K562 (cell line): ENCODE data around the gene ABHD8. TPM values are rescaled to one million over a fixed set of nuclear protein-coding genes. Genes with fewer than 3 reads are reported as not detected.
A peak's percentile ranks its signal among the peaks of the same experiment; 100 is the strongest.

Experiments
- ATF7 ChIP-seq: fragments of 450-650 bp; IDR thresholded peaks from 2 replicates; pipeline ENCODE4 v1.7.1; 2014; ENCODE audit warnings: mild to moderate bottlenecking, moderate library complexity
- DACH1 ChIP-seq: fragments of 450-650 bp; IDR thresholded peaks from 2 replicates; pipeline ENCODE4 v1.6.1; 2018; ENCODE audit not compliant: partially characterized antibody
- FOS ChIP-seq: IDR thresholded peaks from 3 replicates; pipeline ENCODE4 v1.6.1; 2011; ENCODE audit not compliant: insufficient read length; ENCODE audit errors: extremely low read depth
- MTA2 ChIP-seq: fragments of 450-650 bp; IDR thresholded peaks from 2 replicates; pipeline ENCODE4 v1.6.1; 2016; ENCODE audit warnings: low read depth
- NFE2 ChIP-seq: IDR thresholded peaks from 2 replicates; pipeline ENCODE4 v1.6.1; 2014; ENCODE audit warnings: antibody characterized with exemption, low read depth
- POLR2B ChIP-seq: fragments of 450-650 bp; IDR thresholded peaks from 2 replicates; pipeline ENCODE4 v1.6.1; 2018; ENCODE audit warnings: low read depth; ENCODE audit not compliant: partially characterized antibody
- SMARCB1 ChIP-seq: IDR thresholded peaks from 2 replicates; pipeline ENCODE4 v1.6.1; 2011; ENCODE audit warnings: improper control_type of control experiment, low read depth; ENCODE audit not compliant: insufficient read length
- TBL1XR1 ChIP-seq, 2 experiments: IDR thresholded peaks; 2 replicates each; pipeline ENCODE4 v1.6.1; 2012; ENCODE audit warnings: improper control_type of control experiment in 2 of 2, low read length in 2 of 2, mild to moderate bottlenecking in 1 of 2
- TBP ChIP-seq: optimal IDR thresholded peaks from 2 replicates; pipeline ENCODE3; 2011; ENCODE audit warnings: low read depth, low read length, improper control_type of control experiment
- polyA plus RNA-seq, 8 experiments: library from polyadenylated mRNA; depleted of rRNA in 4 of 8; stranded (reverse) in 5 of 8; unstranded in 3 of 8; fragments of >200 nt; fragmentation: Nextera tagmentation in 2 of 8; fragmentation: Illumina TruSeq in 1 of 8; extraction: Ambion mirVana in 2 of 8; extraction: Trizol in 1 of 8; gene quantifications; 2 replicates each; pipeline versions ENCODE4 v1.2.1 to v1.2.3, GENCODE V29; 2011 to 2014; ENCODE audit warnings: inconsistent platforms in 1 of 8, missing spikeins in 1 of 8
- total RNA-seq, 7 experiments: library from RNA; depleted of rRNA in 6 of 7; stranded (reverse); fragments of >200 nt in 6 of 7; fragmentation: Illumina TruSeq in 2 of 7; extraction: Trizol in 2 of 7; gene quantifications; 2 replicates each; pipeline versions ENCODE4 v1.2.1 to v1.2.3, GENCODE V29; 2011 to 2021; ENCODE audit warnings: low replicate concordance in 1 of 7
- TF ChIP-seq, protein P1 (sequence below), 2 experiments: fragments of 450-650 bp; IDR thresholded peaks; 2 replicates each; pipeline ENCODE4 v1.6.1; 2016
- TF ChIP-seq, protein P2 (sequence below): fragments of 250-450 bp; sonication (Bioruptor Pico); IDR thresholded peaks from 2 replicates; pipeline ENCODE4 v1.8.0; 2021; ENCODE audit warnings: mild to moderate bottlenecking, moderate library complexity
- TF ChIP-seq, protein P3 (sequence below), 2 experiments: fragments of 450-650 bp in 1 of 2; sonication (generic) in 1 of 2; formaldehyde crosslinking in 1 of 2; IDR thresholded peaks; 2 replicates each; pipeline versions ENCODE4 v1.7.1 to v1.9.0; 2016 to 2022; ENCODE audit warnings: inconsistent platforms in 1 of 2, mild to moderate bottlenecking in 1 of 2, missing genetic modification reagents in 1 of 2
- TF ChIP-seq, protein P4 (sequence below): sonication (generic); formaldehyde crosslinking; IDR thresholded peaks from 2 replicates; pipeline ENCODE4 v1.8.0; 2023; ENCODE audit warnings: mild to moderate bottlenecking, missing genetic modification reagents

ABHD8 gene
- total and polyA plus RNA-seq, 9 of the 15 experiments (the other 6 are each of a cell fraction or from before 2014, with no cell fraction given): 0.04 to 6.6 (median 2.0) TPM; not detected in 1

DNA sequence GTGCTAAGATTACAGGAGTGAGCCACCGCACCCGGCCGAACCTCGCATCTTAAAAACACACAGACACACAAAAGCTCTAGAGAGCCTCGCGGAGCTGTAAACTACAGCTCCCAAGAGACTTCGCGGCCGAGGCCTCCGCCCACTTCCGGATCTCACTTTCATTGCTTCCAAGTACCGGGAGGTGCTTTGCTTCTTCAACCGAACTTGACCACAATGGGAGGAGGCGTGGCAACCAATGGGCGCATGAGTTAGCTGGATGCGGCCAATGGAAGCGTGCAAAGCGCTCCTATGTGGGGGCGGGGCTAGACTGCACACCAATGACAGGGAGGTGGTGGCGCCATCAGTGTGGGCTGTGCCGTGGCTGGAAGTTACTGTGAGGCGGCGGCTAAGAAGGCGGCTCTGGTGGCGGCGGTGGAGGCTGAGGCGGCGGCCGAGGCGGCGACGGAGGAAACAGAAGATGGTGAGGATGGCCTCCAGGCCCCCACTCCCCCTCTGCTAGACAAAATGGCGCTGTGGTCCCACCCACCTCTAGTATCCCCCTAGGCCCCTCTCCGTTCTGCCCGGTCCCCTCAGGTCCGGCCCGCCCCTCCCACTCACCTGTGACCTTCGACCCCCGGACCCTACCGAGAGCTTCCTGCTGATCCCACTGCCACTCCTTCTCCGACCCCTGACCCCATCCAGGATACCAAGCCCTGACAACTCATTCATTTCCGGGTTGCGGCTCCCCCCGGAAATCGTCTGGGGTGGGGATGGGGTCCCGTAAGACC lies 6.2 kb upstream of the ABHD8 start, which contains the start of gene DDA1 (continued):
- TF ChIP-seq TBP (peak; percentile 96), MTA2 (peak; percentile 74), ATF7 (peak; percentile 82; the same call in 1 of the 2 replicates), NFE2 (0 out of 2 replicates have a peak, but pooled peaks have one; percentile 1), FOS (peak; percentile 99), TBL1XR1 (IDR thresholded peaks at IDR 0.05; ENCODE audit: low read length in 2 of 2) (peak in 1 of 2 experiments; percentile 66; a peak in 1 of 4 replicates), POLR2B (peak; percentile 67), SMARCB1 (no peak), DACH1 (no peak)
- TF ChIP-seq, protein P1, sequence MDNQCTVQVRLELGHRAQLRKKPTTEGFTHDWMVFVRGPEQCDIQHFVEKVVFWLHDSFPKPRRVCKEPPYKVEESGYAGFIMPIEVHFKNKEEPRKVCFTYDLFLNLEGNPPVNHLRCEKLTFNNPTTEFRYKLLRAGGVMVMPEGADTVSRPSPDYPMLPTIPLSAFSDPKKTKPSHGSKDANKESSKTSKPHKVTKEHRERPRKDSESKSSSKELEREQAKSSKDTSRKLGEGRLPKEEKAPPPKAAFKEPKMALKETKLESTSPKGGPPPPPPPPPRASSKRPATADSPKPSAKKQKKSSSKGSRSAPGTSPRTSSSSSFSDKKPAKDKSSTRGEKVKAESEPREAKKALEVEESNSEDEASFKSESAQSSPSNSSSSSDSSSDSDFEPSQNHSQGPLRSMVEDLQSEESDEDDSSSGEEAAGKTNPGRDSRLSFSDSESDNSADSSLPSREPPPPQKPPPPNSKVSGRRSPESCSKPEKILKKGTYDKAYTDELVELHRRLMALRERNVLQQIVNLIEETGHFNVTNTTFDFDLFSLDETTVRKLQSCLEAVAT (IDR thresholded peaks at IDR 0.05): peak; percentile 95 to 98
- TF ChIP-seq, protein P2, sequence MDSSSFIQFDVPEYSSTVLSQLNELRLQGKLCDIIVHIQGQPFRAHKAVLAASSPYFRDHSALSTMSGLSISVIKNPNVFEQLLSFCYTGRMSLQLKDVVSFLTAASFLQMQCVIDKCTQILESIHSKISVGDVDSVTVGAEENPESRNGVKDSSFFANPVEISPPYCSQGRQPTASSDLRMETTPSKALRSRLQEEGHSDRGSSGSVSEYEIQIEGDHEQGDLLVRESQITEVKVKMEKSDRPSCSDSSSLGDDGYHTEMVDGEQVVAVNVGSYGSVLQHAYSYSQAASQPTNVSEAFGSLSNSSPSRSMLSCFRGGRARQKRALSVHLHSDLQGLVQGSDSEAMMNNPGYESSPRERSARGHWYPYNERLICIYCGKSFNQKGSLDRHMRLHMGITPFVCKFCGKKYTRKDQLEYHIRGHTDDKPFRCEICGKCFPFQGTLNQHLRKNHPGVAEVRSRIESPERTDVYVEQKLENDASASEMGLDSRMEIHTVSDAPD (CRISPR knock-in tag): peak; percentile 63; the same call in 1 of the 2 replicates
- TF ChIP-seq, protein P3, sequence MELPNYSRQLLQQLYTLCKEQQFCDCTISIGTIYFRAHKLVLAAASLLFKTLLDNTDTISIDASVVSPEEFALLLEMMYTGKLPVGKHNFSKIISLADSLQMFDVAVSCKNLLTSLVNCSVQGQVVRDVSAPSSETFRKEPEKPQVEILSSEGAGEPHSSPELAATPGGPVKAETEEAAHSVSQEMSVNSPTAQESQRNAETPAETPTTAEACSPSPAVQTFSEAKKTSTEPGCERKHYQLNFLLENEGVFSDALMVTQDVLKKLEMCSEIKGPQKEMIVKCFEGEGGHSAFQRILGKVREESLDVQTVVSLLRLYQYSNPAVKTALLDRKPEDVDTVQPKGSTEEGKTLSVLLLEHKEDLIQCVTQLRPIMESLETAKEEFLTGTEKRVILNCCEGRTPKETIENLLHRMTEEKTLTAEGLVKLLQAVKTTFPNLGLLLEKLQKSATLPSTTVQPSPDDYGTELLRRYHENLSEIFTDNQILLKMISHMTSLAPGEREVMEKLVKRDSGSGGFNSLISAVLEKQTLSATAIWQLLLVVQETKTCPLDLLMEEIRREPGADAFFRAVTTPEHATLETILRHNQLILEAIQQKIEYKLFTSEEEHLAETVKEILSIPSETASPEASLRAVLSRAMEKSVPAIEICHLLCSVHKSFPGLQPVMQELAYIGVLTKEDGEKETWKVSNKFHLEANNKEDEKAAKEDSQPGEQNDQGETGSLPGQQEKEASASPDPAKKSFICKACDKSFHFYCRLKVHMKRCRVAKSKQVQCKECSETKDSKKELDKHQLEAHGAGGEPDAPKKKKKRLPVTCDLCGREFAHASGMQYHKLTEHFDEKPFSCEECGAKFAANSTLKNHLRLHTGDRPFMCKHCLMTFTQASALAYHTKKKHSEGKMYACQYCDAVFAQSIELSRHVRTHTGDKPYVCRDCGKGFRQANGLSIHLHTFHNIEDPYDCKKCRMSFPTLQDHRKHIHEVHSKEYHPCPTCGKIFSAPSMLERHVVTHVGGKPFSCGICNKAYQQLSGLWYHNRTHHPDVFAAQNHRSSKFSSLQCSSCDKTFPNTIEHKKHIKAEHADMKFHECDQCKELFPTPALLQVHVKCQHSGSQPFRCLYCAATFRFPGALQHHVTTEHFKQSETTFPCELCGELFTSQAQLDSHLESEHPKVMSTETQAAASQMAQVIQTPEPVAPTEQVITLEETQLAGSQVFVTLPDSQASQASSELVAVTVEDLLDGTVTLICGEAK (IDR thresholded peaks at IDR 0.05): peak; percentile 93
- TF ChIP-seq, protein P3 (CRISPR knock-in tag; IDR thresholded peaks at IDR 0.05): no peak
- TF ChIP-seq, protein P4, sequence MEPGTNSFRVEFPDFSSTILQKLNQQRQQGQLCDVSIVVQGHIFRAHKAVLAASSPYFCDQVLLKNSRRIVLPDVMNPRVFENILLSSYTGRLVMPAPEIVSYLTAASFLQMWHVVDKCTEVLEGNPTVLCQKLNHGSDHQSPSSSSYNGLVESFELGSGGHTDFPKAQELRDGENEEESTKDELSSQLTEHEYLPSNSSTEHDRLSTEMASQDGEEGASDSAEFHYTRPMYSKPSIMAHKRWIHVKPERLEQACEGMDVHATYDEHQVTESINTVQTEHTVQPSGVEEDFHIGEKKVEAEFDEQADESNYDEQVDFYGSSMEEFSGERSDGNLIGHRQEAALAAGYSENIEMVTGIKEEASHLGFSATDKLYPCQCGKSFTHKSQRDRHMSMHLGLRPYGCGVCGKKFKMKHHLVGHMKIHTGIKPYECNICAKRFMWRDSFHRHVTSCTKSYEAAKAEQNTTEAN (CRISPR knock-in tag): 0 out of 2 replicates have a peak, but pooled peaks have one; percentile 61
